GM12801 (cell line): ENCODE data around the gene GNAS.

ENCODE experiments used
- TF ChIP-seq, protein P1 (sequence below): IDR thresholded peaks from one replicate; pipeline ENCODE4 v1.5.1; 2011; ENCODE audit warnings: control low read depth; ENCODE audit not compliant: insufficient read length; ENCODE audit errors: extremely low read depth

The GNAS gene

DNA sequence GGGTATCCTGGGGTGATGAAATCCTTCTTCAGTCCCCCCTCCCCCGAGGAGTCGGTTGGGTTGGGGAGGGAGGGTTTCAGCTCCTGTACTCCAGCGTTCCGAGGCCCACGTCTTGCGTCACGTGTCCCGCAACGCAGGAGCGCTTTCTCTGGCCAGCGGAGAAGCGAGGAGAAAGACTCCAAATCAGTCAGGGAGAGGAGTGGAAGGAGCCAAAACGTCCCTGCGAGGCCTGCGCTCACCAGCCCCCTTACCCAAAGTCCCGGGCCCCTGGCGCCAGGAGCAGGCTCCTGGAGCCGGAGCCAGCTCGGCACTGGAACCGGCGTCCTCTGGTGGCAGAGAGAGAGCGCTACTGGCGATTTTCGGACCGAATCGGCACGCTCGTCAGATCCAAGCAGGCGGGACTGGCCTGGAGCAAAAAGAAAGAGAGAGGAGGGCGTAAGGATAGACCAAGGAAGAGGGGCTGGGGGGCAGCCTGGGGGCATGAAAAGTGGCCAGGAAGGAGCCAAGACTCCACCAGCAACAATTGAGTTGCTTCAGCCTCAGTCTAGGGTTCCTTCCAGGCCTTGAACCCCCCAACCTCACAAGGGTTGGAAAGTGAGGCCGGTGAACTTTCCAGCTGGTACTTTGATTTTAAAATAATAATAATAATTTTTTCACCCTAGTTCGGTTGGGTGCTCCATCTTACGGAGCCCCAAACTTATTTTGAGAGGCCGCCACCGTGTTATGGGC, at the start of gene GNAS:
Gene GNAS, plus strand, starts transcription at position 174 of the 729 bp plus-strand sequence.
- TF ChIP-seq, protein P1, sequence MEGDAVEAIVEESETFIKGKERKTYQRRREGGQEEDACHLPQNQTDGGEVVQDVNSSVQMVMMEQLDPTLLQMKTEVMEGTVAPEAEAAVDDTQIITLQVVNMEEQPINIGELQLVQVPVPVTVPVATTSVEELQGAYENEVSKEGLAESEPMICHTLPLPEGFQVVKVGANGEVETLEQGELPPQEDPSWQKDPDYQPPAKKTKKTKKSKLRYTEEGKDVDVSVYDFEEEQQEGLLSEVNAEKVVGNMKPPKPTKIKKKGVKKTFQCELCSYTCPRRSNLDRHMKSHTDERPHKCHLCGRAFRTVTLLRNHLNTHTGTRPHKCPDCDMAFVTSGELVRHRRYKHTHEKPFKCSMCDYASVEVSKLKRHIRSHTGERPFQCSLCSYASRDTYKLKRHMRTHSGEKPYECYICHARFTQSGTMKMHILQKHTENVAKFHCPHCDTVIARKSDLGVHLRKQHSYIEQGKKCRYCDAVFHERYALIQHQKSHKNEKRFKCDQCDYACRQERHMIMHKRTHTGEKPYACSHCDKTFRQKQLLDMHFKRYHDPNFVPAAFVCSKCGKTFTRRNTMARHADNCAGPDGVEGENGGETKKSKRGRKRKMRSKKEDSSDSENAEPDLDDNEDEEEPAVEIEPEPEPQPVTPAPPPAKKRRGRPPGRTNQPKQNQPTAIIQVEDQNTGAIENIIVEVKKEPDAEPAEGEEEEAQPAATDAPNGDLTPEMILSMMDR: no peak

GRCh38 chr20:58803533-58803932, 49.0 kb upstream of the GNAS start:
- TF ChIP-seq, protein P1: no peak

DNA sequence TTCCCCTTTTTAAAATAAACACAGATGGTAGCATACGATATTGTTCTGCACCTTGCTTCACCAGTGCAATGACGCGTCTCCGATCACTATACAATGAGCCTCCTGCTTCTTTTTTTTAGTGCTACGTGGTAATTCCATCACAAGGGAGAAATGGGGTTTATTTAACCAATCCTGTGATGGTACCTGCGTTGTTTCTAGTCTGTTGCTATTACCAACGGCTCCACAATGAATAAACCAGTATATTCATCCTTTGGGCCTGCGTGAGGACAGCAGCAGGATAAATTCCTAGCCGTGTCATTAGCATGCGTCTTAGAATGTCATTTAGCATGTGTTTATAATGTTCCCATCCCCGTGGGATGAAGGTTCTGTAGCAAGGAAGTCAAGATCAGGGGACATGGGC, 44.7 kb upstream of the GNAS start:
- TF ChIP-seq, protein P1: no peak

DNA sequence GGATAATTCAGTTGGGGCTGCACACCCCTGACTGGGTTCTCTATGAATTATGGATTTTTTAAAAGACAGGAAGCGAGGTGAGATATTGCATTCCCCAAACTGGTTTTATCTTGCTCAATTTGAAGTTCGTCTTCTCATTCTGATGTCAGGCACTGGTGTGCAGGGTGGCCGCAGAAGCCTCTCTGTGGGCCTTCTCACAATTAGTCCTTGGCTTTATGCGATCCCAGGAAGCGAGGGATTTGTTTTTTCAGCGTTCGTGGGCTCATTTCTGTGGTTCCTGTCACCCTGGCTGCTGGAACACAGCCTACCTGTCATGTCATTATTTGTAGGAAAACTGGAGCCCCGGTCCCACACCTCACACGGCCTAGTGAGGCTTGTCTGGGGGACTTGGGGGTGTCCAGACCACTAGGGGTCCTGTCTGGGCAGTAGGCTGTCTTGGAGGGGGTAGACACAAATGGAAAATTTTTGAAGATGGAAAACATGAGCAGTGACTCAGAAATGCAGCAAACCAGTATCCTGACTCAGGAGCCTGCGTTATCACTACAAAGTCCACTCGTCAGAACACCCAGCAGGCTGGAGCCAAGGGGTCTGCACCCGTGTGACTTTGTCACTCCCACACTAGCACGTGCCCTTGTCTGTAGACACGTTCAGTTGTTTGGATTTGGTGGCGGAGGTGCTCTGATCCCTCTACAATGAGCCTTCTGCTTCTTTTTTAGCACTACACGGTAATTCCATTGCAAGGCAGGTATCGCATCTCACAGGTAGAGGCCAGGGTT, 44.1 kb upstream of the GNAS start:
- TF ChIP-seq, protein P1: no peak

GRCh38 chr20:58810116-58810878, 42.2 kb upstream of the GNAS start:
- TF ChIP-seq, protein P1: no peak

GRCh38 chr20:58810879-58811250, 41.7 kb upstream of the GNAS start:
- TF ChIP-seq, protein P1: no peak

DNA sequence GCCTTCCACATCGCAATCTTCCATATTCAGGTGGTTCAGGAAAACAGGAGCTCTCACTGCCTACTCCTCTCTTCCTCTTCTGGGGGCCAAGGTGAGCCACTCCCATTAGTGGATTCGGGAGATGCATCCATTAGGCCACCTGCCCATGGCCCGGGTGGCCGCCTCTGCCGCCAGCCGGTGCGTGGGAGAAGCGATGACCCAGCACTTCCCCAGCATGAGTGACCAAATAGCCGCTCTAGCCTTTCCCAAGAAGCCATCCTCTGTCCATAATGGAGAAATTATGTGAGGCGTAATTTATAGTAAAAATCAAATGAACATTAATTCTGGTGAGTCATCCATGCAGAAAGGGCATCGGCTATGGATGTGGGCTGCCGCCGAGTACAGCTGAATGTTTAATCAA, 41.2 kb upstream of the GNAS start:
- TF ChIP-seq, protein P1: no peak
